Measurements from ENCODE around the gene DCDC2. TPM values are rescaled to one million over a fixed set of nuclear protein-coding genes. Genes with fewer than 3 reads are reported as not detected.

The DCDC2 gene
- total RNA-seq, 2 donors from 2014 or later, result 0.34 to 2.5 TPM

DNA sequence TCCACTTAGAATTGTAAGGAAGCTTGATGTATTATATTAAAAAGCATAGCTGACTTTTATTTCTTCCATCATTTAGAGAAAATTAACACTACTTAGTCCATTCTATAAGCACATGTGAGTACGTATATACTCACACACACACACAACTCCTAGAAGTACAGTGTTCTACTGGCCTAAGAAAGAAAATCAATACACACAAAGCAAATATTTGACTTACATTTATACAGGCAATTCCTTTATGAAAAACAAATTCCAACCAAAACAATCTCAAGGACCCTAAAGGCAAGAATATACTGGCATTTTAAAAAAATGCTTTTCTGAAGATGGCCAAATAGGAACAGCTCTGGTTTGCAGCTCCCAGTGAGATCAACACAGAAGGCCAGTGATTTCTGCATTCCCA lies 160.0 kb downstream of the DCDC2 start:
- no peak for DNase-seq (ENCODE audit: low spot score)
- Histone ChIP-seq H3K27me3 (replicated peaks; ENCODE audit: insufficient read depth) (no peaks in the 10 kb centered on the region), H3K4me1 (replicated peaks) (no peaks in the 10 kb centered on the region), H3K27ac (no peak overlapping the region), H3K36me3 (no peaks in the 10 kb centered on the region), H3K9me3 (no peaks in the 10 kb centered on the region), H3K4me3 (no peak overlapping the region)
- TF ChIP-seq, protein P1, sequence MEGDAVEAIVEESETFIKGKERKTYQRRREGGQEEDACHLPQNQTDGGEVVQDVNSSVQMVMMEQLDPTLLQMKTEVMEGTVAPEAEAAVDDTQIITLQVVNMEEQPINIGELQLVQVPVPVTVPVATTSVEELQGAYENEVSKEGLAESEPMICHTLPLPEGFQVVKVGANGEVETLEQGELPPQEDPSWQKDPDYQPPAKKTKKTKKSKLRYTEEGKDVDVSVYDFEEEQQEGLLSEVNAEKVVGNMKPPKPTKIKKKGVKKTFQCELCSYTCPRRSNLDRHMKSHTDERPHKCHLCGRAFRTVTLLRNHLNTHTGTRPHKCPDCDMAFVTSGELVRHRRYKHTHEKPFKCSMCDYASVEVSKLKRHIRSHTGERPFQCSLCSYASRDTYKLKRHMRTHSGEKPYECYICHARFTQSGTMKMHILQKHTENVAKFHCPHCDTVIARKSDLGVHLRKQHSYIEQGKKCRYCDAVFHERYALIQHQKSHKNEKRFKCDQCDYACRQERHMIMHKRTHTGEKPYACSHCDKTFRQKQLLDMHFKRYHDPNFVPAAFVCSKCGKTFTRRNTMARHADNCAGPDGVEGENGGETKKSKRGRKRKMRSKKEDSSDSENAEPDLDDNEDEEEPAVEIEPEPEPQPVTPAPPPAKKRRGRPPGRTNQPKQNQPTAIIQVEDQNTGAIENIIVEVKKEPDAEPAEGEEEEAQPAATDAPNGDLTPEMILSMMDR (IDR thresholded peaks at IDR 0.05), result no peak
- TF ChIP-seq POLR2A (IDR thresholded peaks at IDR 0.05) (no peak), POLR2AphosphoS5 (IDR thresholded peaks at IDR 0.05) (no peak)
- WGBS, result 97% methylated on average over 1 of the region's 1 CpG
- intact Hi-C loops (cut with DNase I), result no loop called here

- intact Hi-C loops (cut with DNase I), result no loop called here
- Histone ChIP-seq H3K4me3 (no peak overlapping the region), H3K4me1 (replicated peaks) (no peaks in the 10 kb centered on the region), H3K27me3 (replicated peaks; ENCODE audit: insufficient read depth) (no peaks in the 10 kb centered on the region), H3K9me3 (no peaks in the 10 kb centered on the region), H3K36me3 (no peaks in the 10 kb centered on the region), H3K27ac (no peak overlapping the region)
- no peak for DNase-seq (ENCODE audit: low spot score)
- 95% methylated on average over 3 of the region's 3 CpGs for WGBS
- TF ChIP-seq POLR2AphosphoS5 (IDR thresholded peaks at IDR 0.05), result no peak
- TF ChIP-seq, protein P1 (IDR thresholded peaks at IDR 0.05), result no peak
These were observed 161.8 kb downstream of the DCDC2 start for GRCh38 chr6:24195836-24196597.

DNA sequence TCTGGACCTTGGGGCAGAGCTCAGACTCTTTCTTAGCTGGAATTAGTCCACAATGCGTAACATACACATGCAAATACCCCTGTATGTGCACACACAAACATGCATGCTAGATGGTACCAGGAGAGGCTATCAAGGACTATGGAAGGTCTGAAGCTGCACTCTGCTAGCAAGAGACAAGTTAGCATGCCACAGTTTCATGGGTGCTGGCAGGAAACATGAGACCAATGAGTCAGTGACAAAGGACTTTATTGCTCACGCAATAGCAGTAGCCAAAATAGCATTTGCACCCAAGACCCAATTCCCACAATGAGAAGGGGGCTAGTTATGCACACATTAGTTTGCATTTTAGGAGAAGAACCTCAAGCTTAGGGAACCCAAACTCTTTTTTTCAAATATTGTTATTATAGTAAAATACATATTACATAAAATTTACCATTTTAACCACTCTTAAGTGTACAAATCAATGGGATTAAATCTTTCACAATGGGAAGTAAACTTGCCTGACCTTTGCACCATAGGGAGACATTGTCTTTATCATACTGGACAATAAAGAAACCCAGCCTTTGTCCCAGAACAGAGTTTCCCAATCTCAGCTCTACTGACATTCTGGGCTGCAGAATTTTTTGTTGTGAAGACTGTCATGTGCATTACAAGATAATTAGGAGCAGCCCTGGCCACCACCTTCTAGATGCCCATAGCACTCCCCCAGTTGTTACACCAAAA lies 162.7 kb downstream of the DCDC2 start:
- H3K9me3 ChIP-seq, result no peaks in the 10 kb centered on the region
- WGBS, result 97% methylated on average over 2 of the region's 2 CpGs
- no peaks in the 10 kb centered on the region for H3K27me3 ChIP-seq (replicated peaks; ENCODE audit: insufficient read depth)
- no peaks in the 10 kb centered on the region for H3K4me1 ChIP-seq (replicated peaks)
- no peaks in the 10 kb centered on the region for H3K36me3 ChIP-seq
- no peak overlapping the region for H3K4me3 ChIP-seq
- no peak overlapping the region for H3K27ac ChIP-seq
- TF ChIP-seq POLR2A (IDR thresholded peaks at IDR 0.05), result no peak
- no peak for TF ChIP-seq POLR2AphosphoS5 (IDR thresholded peaks at IDR 0.05)
- TF ChIP-seq, protein P1 (IDR thresholded peaks at IDR 0.05), result no peak
- intact Hi-C loops (cut with DNase I), result no loop called here
- DNase-seq (ENCODE audit: low spot score), result no peak

DNA sequence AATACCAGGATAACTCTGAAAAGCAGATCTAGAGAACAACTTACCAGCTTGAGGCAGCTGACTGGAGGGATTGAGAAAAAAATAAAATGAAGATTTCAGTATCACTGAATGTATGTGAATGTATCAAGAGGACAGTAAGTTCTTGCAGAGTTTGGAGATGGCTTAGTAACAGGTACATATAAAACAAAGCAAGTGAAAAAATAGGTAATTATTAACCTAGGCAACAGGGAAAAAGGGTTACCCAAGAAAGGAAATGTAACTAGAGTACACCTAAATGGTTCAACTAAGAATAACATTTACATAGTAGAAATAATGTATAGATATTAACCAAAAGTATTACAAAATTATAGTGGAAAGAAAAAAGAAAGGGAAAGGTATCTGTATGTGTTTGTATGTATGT lies 164.5 kb downstream of the DCDC2 start:
- H3K4me1 ChIP-seq (replicated peaks), result no peaks in the 10 kb centered on the region
- no peak overlapping the region for H3K4me3 ChIP-seq
- no peaks in the 10 kb centered on the region for H3K9me3 ChIP-seq
- H3K27me3 ChIP-seq (replicated peaks; ENCODE audit: insufficient read depth), result no peaks in the 10 kb centered on the region
- H3K36me3 ChIP-seq, result no peaks in the 10 kb centered on the region
- H3K27ac ChIP-seq, result no peak overlapping the region
- TF ChIP-seq POLR2AphosphoS5 (IDR thresholded peaks at IDR 0.05), result no peak
- TF ChIP-seq, protein P1 (IDR thresholded peaks at IDR 0.05), result no peak
- TF ChIP-seq POLR2A (IDR thresholded peaks at IDR 0.05), result no peak
- intact Hi-C loops (cut with DNase I), result no loop called here
- no peak for DNase-seq (ENCODE audit: low spot score)

DNA sequence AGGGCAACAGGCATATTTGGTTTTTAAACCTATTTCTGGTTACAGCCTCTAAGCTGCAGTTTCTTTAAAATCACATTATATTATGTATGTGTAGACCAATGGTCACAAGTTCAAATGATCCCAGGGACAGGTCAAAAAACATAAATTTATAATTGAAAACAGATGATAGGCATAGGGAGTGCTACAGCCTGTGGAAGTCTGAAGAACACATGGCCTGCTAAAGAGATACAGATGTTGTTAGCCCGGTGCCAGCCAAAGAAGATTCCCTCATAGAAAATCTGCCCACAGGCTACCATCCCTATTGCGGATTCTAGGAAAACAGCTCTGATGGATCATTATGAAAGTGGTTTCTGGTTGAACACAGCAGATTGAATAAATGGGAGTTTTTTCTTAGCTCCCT lies 166.5 kb downstream of the DCDC2 start:
- WGBS, result 50% methylated on average over 2 of the region's 2 CpGs
- intact Hi-C loops (cut with DNase I), result no loop called here
- no peaks in the 10 kb centered on the region for H3K27me3 ChIP-seq (replicated peaks; ENCODE audit: insufficient read depth)
- DNase-seq (ENCODE audit: low spot score), result no peak
- no peak for TF ChIP-seq POLR2A (IDR thresholded peaks at IDR 0.05)
- TF ChIP-seq POLR2AphosphoS5 (IDR thresholded peaks at IDR 0.05), result no peak
- TF ChIP-seq, protein P1 (IDR thresholded peaks at IDR 0.05), result no peak
- H3K9me3 ChIP-seq, result no peaks in the 10 kb centered on the region
- no peaks in the 10 kb centered on the region for H3K4me1 ChIP-seq (replicated peaks)
- no peaks in the 10 kb centered on the region for H3K36me3 ChIP-seq
- H3K27ac ChIP-seq, result no peak overlapping the region
- H3K4me3 ChIP-seq, result no peak overlapping the region
